Suprapubic skin (tissue), 4 donors: ENCODE measurements around the gene PGRMC2.

ENCODE experiments used
- CTCF ChIP-seq, 2 donors: fragments of 200-600 bp in 1 of 2; fragments of 450-650 bp in 1 of 2; sonication (generic) in 1 of 2; IDR thresholded peaks; one replicate each; pipeline ENCODE4 v1.5.1; 2016 to 2019; ENCODE audit warnings: antibody characterized with exemption in 2 of 2, mild to moderate bottlenecking in 1 of 2, moderate library complexity in 1 of 2
- EP300 ChIP-seq: sonication (generic); formaldehyde crosslinking; IDR thresholded peaks from one replicate; pipeline ENCODE4 v1.6.1; 2017; ENCODE audit warnings: antibody characterized with exemption
- POLR2A ChIP-seq, 2 donors: fragments of 450-650 bp; IDR thresholded peaks; one replicate each; pipeline ENCODE4 v1.6.1; 2017; ENCODE audit warnings: antibody characterized with exemption in 2 of 2, mild to moderate bottlenecking in 2 of 2, moderate library complexity in 2 of 2
- POLR2AphosphoS5 ChIP-seq, 3 donors: sonication (generic); formaldehyde crosslinking; IDR thresholded peaks; one replicate each; pipeline ENCODE4 v1.6.1; 2017; ENCODE audit warnings: antibody characterized with exemption in 3 of 3

- TF ChIP-seq CTCF (IDR thresholded peaks at IDR 0.05) (no peak), POLR2A (IDR thresholded peaks at IDR 0.05) (no peak), POLR2AphosphoS5 (IDR thresholded peaks at IDR 0.05) (no peak), EP300 (no peak)
These were observed 46.6 kb downstream of the PGRMC2 start for GRCh38 chr4:128241019-128241418.
